HCT116 (cell line): ENCODE results near the gene HOMER1. TPM values are rescaled to one million over a fixed set of nuclear protein-coding genes. Genes with fewer than 3 reads are reported as not detected.

Experiments
- ATAC-seq: fragments of 200-7000 bp; cut with Tn5 transposase; 2 replicates; pipeline ENCODE4 v1.9.1; 2020; ENCODE audit warnings: mild to moderate bottlenecking, moderate library complexity
- BruUV-seq: library from RNA; stranded (reverse); fragments of 400-500 nt; replicated peaks from 2 replicates; lab custom pipeline; 2021; lab: Mats Ljungman, UMichigan
- CTCF ChIA-PET: fragments of 300-600 bp; sonication (Branson Sonifier 250); formaldehyde crosslinking; loops from one replicate; lab custom pipeline; 2021; ENCODE audit warnings: antibody characterized with exemption; lab: Charles Lee
- POLR2A ChIA-PET: fragments of 300-600, 350-600 bp; sonication (Branson Sonifier 250); formaldehyde crosslinking; loops from one replicate; lab custom pipeline; 2021; ENCODE audit warnings: antibody characterized with exemption; lab: Charles Lee
- RAD21 ChIA-PET, 2 experiments: fragments of 300-600 bp; sonication (Branson Sonifier 250); formaldehyde crosslinking; loops; one replicate each; lab custom pipeline; 2023; ENCODE audit warnings: low total read pairs in 2 of 2; ENCODE audit not compliant: uncharacterized antibody in 2 of 2, unreplicated experiment in 2 of 2, low non-redundant PET in 1 of 2; lab: Charles Lee
- DNase-seq: peaks from one replicate; pipeline ENCODE4 v3.0.0-alpha.2; 2010; ENCODE audit warnings: low read depth, low spot score
- H2AFZ ChIP-seq: fragments of 200-600 bp; shearing (Covaris generic), sonication (generic); 2 replicates; pipeline ENCODE4 v1.6.1; 2017; ENCODE audit warnings: low read depth, mixed run types, mixed read lengths, antibody characterized with exemption, low read length; ENCODE audit not compliant: poor library complexity, severe bottlenecking
- H3K27ac ChIP-seq: 2 replicates; pipeline ENCODE4 v1.5.1; 2012; ENCODE audit warnings: low read depth, low read length
- H3K27me3 ChIP-seq: fragments of 200-600 bp; sonication (generic); 2 replicates; pipeline ENCODE4 v1.6.1; 2016; ENCODE audit warnings: mixed run types, low read length, mixed read lengths; ENCODE audit not compliant: insufficient read depth
- H3K36me3 ChIP-seq, 2 experiments: fragments of 200-500 bp in 1 of 2; fragments of 200-600 bp in 1 of 2; sonication (Bioruptor generic) in 1 of 2; sonication (generic) in 1 of 2; 2 replicates each; pipeline versions ENCODE4 v1.5.1 to v1.6.1; 2014 to 2016; ENCODE audit warnings: low read length in 2 of 2, inconsistent platforms in 1 of 2, mixed read lengths in 1 of 2, mixed run types in 1 of 2; ENCODE audit not compliant: insufficient read depth in 2 of 2, control insufficient read depth in 1 of 2
- H3K4me1 ChIP-seq, 2 experiments: fragments of 200-600 bp in 1 of 2; sonication (generic) in 1 of 2; 2 replicates each; pipeline versions ENCODE4 v1.5.1 to v1.6.1; 2012 to 2017; ENCODE audit warnings: low read length in 2 of 2, inconsistent platforms in 1 of 2, mild to moderate bottlenecking in 1 of 2, mixed read lengths in 1 of 2, mixed run types in 1 of 2, moderate library complexity in 1 of 2; ENCODE audit not compliant: insufficient read depth in 2 of 2, control insufficient read depth in 1 of 2
- H3K4me2 ChIP-seq: fragments of 200-600 bp; sonication (generic); 2 replicates; pipeline ENCODE4 v1.6.1; 2017; ENCODE audit warnings: mixed run types, low read length, mixed read lengths
- H3K4me3 ChIP-seq, 2 experiments: fragments of 200-600 bp in 1 of 2; sonication (generic) in 1 of 2; replicated peaks in 1 of 2; 2 replicates each; pipeline ENCODE4 v1.5.1; 2011 to 2016; ENCODE audit warnings: low read length in 2 of 2, control low read depth in 1 of 2, low read depth in 1 of 2, mild to moderate bottlenecking in 1 of 2, mixed read lengths in 1 of 2, mixed run types in 1 of 2
- H3K79me2 ChIP-seq: fragments of 200-600 bp; sonication (generic); 2 replicates; pipeline ENCODE4 v1.6.1; 2017; ENCODE audit warnings: mild to moderate bottlenecking, mixed run types, low read length, moderate library complexity, mixed read lengths; ENCODE audit not compliant: insufficient read depth
- H3K9ac ChIP-seq: fragments of 200-600 bp; sonication (generic); 2 replicates; pipeline ENCODE4 v1.6.1; 2016; ENCODE audit warnings: low read length, mixed read lengths
- H3K9me2 ChIP-seq: fragments of 200-600 bp; sonication (generic), shearing (Covaris generic); 2 replicates; pipeline ENCODE4 v1.6.1; 2017; ENCODE audit warnings: mixed run types, mild to moderate bottlenecking, moderate library complexity; ENCODE audit not compliant: insufficient read depth
- H3K9me3 ChIP-seq, 2 experiments: fragments of 200-500 bp in 1 of 2; fragments of 200-600 bp in 1 of 2; sonication (Bioruptor generic) in 1 of 2; sonication (generic) in 1 of 2; 2 replicates each; pipeline ENCODE4 v1.6.1; 2014 to 2017; ENCODE audit warnings: low read length in 2 of 2, mixed read lengths in 2 of 2, inconsistent platforms in 1 of 2, low read depth in 1 of 2, mild to moderate bottlenecking in 1 of 2, mixed run types in 1 of 2, moderate library complexity in 1 of 2; ENCODE audit not compliant: control insufficient read depth in 1 of 2, insufficient read depth in 1 of 2
- H4K20me1 ChIP-seq: fragments of 200-600 bp; sonication (generic), shearing (Covaris generic); 2 replicates; pipeline ENCODE4 v1.6.1; 2017; ENCODE audit warnings: mixed run types, mild to moderate bottlenecking, moderate library complexity; ENCODE audit not compliant: insufficient read depth
- CBX3 ChIP-seq: IDR thresholded peaks from 2 replicates; pipeline ENCODE4 v1.6.1; 2012; ENCODE audit warnings: low read depth
- CEBPB ChIP-seq: IDR thresholded peaks from 2 replicates; pipeline ENCODE4 v1.6.1; 2012; ENCODE audit warnings: low read depth
- EGR1 ChIP-seq: IDR thresholded peaks from 2 replicates; pipeline ENCODE4 v1.6.1; 2012; ENCODE audit warnings: low read depth
- EZH2 ChIP-seq: fragments of 200-600 bp; sonication (generic); IDR thresholded peaks from 2 replicates; pipeline ENCODE4 v1.6.1; 2017; ENCODE audit warnings: antibody characterized with exemption, mixed run types
- EZH2phosphoT487 ChIP-seq: fragments of 200-600 bp; IDR thresholded peaks from 2 replicates; pipeline ENCODE4 v1.6.1; 2018; ENCODE audit warnings: antibody characterized with exemption, borderline replicate concordance
- FOSL1 ChIP-seq: IDR thresholded peaks from 2 replicates; pipeline ENCODE4 v1.6.1; 2012; ENCODE audit warnings: low read depth
- JUND ChIP-seq: IDR thresholded peaks from 2 replicates; pipeline ENCODE4 v1.6.1; 2012
- POLR2A ChIP-seq: IDR thresholded peaks from 2 replicates; pipeline ENCODE4 v1.7.0; 2011; ENCODE audit warnings: borderline replicate concordance; ENCODE audit not compliant: insufficient read depth, insufficient read length; ENCODE audit errors: extremely low read depth
- POLR2AphosphoS5 ChIP-seq: IDR thresholded peaks from 2 replicates; pipeline ENCODE4 v1.6.1; 2011; ENCODE audit warnings: mild to moderate bottlenecking, low read depth, low read length, moderate library complexity
- RAD21 ChIP-seq: IDR thresholded peaks from 2 replicates; pipeline ENCODE4 v1.6.1; 2012; ENCODE audit warnings: low read depth, mild to moderate bottlenecking
- SIN3A ChIP-seq: IDR thresholded peaks from 2 replicates; pipeline ENCODE4 v1.6.1; 2012; ENCODE audit warnings: low read depth
- SP1 ChIP-seq: IDR thresholded peaks from 2 replicates; pipeline ENCODE4 v1.6.1; 2012; ENCODE audit warnings: low read depth
- SRF ChIP-seq: IDR thresholded peaks from 2 replicates; pipeline ENCODE4 v1.6.1; 2012; ENCODE audit warnings: low read depth
- YY1 ChIP-seq: IDR thresholded peaks from 2 replicates; pipeline ENCODE4 v1.6.1; 2011; ENCODE audit warnings: low read length, low read depth, moderate library complexity, mild to moderate bottlenecking; ENCODE audit not compliant: insufficient replicate concordance; ENCODE audit errors: extremely low read depth
- ZFX ChIP-seq: fragments of 450-650 bp; IDR thresholded peaks from 2 replicates; pipeline ENCODE4 v1.6.1; 2017
- intact Hi-C: fragments of 100-400 bp; cut with micrococcal nuclease; formaldehyde crosslinking; loops from 2 replicates; pipeline ENCODE4 v1.10.0; 2022
- total RNA-seq: library from RNA; stranded (reverse); gene quantifications from one replicate; pipeline ENCODE4 v1.2.1, GENCODE V29; 2021; ENCODE audit not compliant: unreplicated experiment
- TF ChIP-seq, protein P1 (sequence below): IDR thresholded peaks from 2 replicates; pipeline ENCODE4 v1.6.1; 2012
- TF ChIP-seq, protein P2 (sequence below): IDR thresholded peaks from 2 replicates; pipeline ENCODE4 v1.6.1; 2012; ENCODE audit warnings: low read depth

Gene HOMER1
- total RNA-seq, 1 experiment from 2014 or later: 21.4 TPM

DNA sequence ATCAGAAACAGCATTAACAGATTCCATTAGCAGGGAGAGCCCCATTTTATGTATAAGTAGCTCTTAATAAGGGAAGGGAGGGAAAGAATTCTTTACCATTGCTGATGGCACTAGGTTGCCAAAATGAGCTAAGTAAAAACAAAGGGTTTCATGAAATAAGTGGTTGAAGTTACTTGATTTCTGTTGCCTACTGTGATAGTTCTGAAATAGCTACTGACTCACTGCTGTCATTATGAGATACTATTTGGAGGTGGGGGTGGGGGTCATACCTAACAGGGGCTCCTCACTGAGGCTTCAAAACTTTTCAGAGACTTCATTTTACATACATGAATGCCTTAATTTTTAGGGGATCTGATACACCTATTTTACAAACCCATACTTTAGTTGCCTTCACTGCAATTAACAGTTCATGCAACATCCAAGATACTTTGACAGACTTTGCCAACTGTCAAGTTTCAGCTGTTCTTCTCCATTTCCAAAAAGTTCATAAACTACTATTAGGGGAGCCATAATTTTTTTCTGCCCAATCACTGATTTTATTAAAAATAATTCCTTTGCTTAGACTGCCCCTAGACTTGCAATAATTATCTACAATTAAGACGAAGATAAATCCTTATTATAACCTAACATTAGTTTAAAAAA lies 4.6 kb downstream of the HOMER1 start:
- no peaks in the 10 kb centered on the region for H3K36me3 ChIP-seq
- H3K79me2 ChIP-seq: peaks cover 73% of the 10 kb centered on the region
- no peaks in the 10 kb centered on the region for H3K9me3 ChIP-seq
- TF ChIP-seq SIN3A (no peak), YY1 (no peak), EZH2phosphoT487 (no peak), POLR2AphosphoS5 (no peak), JUND (no peak)
- no peak overlapping the region for H3K9ac ChIP-seq
- H3K4me1 ChIP-seq: peaks cover 7 to 19% of the 10 kb centered on the region in 2 experiments
- no peaks in the 10 kb centered on the region for H3K9me2 ChIP-seq
- intact Hi-C loops: no loop called here
- H2AFZ ChIP-seq: no peak overlapping the region
- H3K27me3 ChIP-seq: no peaks in the 10 kb centered on the region
- ChIA-PET RAD21 (interaction anchor here in 1 of 2 experiments (0.5 kb wide), 1 partner anchor 574 kb away, joined by 3 read pairs; no protein-coding TSS in a partner anchor), CTCF (interaction anchor here (0.7 kb wide), 1 partner anchor 832 kb away, joined by 3 read pairs; no protein-coding TSS in a partner anchor), POLR2A (no interaction called here)
- BruUV-seq: no TSS peak
- DNase-seq (no peak), ATAC-seq (no peak)
- H3K4me2 ChIP-seq: no peak overlapping the region
- H3K4me3 ChIP-seq: no peak overlapping the region
- no peak overlapping the region for H3K27ac ChIP-seq
- no peaks in the 10 kb centered on the region for H4K20me1 ChIP-seq

DNA sequence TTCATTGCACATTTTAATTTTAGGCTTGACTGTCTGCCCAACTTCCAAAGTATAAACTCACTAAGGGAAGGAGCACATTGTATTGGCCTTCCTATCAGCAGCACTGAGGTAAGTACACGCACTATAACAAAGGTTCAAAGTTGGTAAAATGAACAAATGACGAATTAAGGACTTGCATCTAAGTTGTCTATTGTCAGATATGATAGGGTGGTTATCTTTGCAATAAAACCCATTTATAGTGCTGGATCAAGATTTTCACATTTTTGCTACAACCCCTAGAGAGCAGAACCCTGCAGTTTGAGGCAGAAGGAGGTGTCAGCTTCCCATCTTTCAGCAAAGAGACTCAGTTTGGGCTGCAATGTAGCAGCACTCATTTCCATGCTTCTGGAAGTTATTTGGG lies 5.1 kb downstream of the HOMER1 start:
- H3K36me3 ChIP-seq: no peaks in the 10 kb centered on the region
- no TSS peak for BruUV-seq
- RAD21 ChIA-PET: interaction anchor here in 1 of 2 experiments (0.8 kb wide), 1 partner anchor 23 kb away, joined by 3 read pairs; no protein-coding TSS in a partner anchor
- no peak overlapping the region for H3K9ac ChIP-seq
- H3K4me2 ChIP-seq: no peak overlapping the region
- no peak overlapping the region for H3K27ac ChIP-seq
- H4K20me1 ChIP-seq: no peaks in the 10 kb centered on the region
- ATAC-seq (no peak), DNase-seq (no peak)
- POLR2A ChIA-PET: no interaction called here
- H3K79me2 ChIP-seq: peaks cover 79% of the 10 kb centered on the region
- no peak overlapping the region for H3K4me3 ChIP-seq
- intact Hi-C loops: no loop called here
- H3K9me2 ChIP-seq: no peaks in the 10 kb centered on the region
- H3K9me3 ChIP-seq: no peaks in the 10 kb centered on the region
- H3K27me3 ChIP-seq: no peaks in the 10 kb centered on the region
- CTCF ChIA-PET: interaction anchor here (0.7 kb wide), 1 partner anchor 832 kb away, joined by 3 read pairs; no protein-coding TSS in a partner anchor
- H3K4me1 ChIP-seq: peaks cover 7 to 19% of the 10 kb centered on the region in 2 experiments
- H2AFZ ChIP-seq: no peak overlapping the region
- TF ChIP-seq CEBPB: no peak
- TF ChIP-seq SRF: no peak
- no peak for TF ChIP-seq EGR1
- TF ChIP-seq, protein P1, sequence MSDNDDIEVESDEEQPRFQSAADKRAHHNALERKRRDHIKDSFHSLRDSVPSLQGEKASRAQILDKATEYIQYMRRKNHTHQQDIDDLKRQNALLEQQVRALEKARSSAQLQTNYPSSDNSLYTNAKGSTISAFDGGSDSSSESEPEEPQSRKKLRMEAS: no peak
- TF ChIP-seq, protein P2, sequence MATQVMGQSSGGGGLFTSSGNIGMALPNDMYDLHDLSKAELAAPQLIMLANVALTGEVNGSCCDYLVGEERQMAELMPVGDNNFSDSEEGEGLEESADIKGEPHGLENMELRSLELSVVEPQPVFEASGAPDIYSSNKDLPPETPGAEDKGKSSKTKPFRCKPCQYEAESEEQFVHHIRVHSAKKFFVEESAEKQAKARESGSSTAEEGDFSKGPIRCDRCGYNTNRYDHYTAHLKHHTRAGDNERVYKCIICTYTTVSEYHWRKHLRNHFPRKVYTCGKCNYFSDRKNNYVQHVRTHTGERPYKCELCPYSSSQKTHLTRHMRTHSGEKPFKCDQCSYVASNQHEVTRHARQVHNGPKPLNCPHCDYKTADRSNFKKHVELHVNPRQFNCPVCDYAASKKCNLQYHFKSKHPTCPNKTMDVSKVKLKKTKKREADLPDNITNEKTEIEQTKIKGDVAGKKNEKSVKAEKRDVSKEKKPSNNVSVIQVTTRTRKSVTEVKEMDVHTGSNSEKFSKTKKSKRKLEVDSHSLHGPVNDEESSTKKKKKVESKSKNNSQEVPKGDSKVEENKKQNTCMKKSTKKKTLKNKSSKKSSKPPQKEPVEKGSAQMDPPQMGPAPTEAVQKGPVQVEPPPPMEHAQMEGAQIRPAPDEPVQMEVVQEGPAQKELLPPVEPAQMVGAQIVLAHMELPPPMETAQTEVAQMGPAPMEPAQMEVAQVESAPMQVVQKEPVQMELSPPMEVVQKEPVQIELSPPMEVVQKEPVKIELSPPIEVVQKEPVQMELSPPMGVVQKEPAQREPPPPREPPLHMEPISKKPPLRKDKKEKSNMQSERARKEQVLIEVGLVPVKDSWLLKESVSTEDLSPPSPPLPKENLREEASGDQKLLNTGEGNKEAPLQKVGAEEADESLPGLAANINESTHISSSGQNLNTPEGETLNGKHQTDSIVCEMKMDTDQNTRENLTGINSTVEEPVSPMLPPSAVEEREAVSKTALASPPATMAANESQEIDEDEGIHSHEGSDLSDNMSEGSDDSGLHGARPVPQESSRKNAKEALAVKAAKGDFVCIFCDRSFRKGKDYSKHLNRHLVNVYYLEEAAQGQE: no peak
- TF ChIP-seq ZFX: no peak
- no peak for TF ChIP-seq SP1
- TF ChIP-seq EZH2: no peak
- TF ChIP-seq SIN3A: no peak
- TF ChIP-seq FOSL1: no peak
- TF ChIP-seq POLR2A: no peak
- TF ChIP-seq CBX3: no peak
- no peak for TF ChIP-seq EZH2phosphoT487
- TF ChIP-seq POLR2AphosphoS5: no peak
- TF ChIP-seq JUND: no peak
- TF ChIP-seq RAD21: no peak
